Activated CD8-positive, alpha-beta memory T cell treated with anti-CD3 and anti-CD28 coated beads for 4 hours (primary cell): Measurements from ENCODE around the gene DCDC1.
"Not testable (repeated sequence)": the region's sequence is repeated elsewhere in the genome, so short reads cannot be mapped to it uniquely, and the experiment has no call there.

Experiments
- DNase-seq, 2 donors: peaks; one replicate each; pipeline ENCODE4 v3.0.0-alpha.2; 2020; ENCODE audit warnings: low read depth in 2 of 2

The DCDC1 gene

DNA sequence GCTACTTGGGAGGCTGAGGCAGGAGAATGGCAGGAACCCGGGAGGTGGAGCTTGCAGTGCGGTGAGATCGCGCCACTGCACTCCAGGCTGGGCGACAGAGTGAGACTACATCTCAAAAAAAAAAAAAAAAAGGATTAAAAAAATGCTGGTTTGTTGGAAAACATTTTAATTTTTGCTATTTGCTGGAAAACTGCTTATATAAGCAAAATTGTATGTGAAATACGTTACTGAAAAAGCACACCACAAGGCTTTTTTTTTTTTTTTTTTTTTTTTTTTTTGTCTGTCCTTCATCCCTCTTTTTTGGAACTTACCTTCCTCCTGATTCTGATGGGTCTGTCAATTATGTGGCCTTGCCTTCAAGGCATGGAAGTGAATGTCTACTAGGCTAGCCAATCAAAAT, 40.8 kb downstream of the DCDC1 start:
- DNase-seq = no peak

GRCh38 chr11:31327417-31327816, 42.1 kb downstream of the DCDC1 start:
- DNase-seq = no peak

GRCh38 chr11:31326470-31327148, 42.9 kb downstream of the DCDC1 start:
- DNase-seq = no peak

GRCh38 chr11:31325160-31325559, 44.4 kb downstream of the DCDC1 start:
- DNase-seq = no peak

DNA sequence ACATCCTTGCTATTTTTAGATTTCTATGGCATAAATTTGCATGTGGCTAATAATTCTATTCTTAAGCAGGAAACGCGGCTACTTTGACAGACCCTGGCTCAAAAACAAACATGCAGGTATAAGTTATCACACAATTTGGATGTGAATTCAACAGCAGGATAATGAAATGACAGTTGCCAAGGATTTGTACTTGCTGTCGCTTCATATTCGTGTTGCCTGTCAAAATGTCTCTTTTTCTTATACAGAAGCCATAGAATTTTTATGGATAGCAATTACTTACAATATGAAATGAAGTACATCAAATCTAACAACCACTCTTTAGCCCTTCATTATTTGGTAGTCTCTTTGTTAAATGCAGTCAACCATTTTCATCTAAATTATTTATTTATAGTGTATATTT, 46.4 kb downstream of the DCDC1 start:
- no peak for DNase-seq

DNA sequence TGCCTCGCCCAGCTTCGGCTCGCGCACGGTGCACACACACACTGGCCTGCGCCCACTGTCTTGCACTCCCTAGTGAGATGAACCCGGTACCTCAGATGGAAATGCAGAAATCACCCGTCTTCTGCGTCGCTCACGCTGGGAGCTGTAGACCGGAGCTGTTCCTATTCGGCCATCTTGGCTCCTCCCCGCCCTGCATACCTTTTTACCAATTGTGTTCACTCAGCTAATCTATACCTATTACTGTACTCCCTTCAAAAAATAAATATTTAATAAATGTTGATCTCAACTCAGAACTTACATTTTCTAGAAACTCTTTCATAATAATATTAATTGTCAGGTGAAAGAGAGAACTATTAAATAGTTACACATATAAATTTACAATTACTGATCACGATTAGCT, 48.0 kb downstream of the DCDC1 start:
- not testable (repeated sequence) for DNase-seq

DNA sequence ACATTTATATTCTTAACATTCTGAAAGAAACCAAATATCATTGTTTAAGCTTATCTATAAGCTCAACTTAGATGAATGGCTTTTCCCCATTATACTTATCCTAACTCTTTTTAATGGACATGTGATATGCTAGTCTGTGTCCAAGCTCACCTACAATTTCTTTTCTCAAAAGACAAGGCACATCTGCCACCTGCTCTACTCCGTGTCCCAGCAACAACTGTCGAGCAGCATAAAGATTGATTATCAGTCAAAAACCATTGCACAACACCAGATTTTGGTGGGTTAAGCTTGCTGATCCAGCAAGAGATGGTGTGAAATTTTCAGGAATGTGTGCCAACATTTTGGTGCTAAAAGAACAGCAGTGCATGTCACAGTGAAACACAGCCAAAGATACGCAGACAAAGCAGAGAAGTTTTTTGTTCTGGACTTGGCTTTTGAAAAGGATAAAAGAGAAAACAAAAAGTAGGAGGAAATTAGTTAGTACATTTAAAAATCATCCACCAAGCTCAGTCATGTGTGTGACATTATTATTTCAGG, 65.8 kb downstream of the DCDC1 start:
- DNase-seq = no peak

- no peak for DNase-seq
Observed at GRCh38 chr11:31301549-31302510, 67.7 kb downstream of the DCDC1 start.

DNA sequence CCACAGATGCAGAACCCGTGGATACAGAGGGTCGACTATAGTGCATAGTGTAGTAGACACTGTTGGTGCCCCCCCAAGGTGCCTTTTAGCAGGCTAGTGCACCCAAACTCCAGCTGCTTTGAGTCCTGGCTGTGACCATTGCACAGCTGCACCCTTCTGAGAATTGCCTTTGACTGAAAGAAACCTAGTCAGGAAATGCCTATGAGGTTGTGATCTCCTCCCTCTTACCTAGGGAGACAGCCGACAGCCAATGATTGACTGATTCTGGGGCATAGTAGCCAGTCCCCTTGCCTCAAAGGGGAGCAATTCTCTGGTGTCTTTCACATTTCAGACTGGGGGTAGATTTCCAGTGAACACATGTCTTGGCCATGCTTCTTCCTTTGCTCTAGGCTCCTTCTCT, 74.2 kb downstream of the DCDC1 start:
- no peak for DNase-seq

DNA sequence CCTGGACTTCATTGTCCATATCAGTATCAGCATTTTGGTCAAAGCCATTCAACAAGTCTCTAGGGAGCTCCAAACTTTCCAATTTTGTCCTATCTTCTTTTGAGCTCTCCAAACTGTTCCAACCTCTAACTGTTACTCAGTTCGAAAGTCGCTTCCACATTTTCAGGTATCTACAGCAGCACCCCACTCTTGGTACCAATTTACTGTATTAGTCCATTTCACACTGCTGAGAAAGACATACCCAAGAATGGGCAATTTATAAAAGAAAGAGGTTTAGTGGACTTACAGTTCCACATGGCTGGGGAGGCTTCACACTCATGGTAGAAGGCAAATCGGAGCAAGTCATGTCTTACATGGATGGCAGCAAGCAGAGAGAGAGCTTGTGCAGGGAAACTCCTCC, 96.0 kb downstream of the DCDC1 start:
- DNase-seq = not testable (repeated sequence)

GRCh38 chr11:31267720-31268119, 101.8 kb downstream of the DCDC1 start:
- DNase-seq = no peak

GRCh38 chr11:31264834-31265233, 104.7 kb downstream of the DCDC1 start:
- no peak for DNase-seq

GRCh38 chr11:31262761-31263160, 106.8 kb downstream of the DCDC1 start:
- DNase-seq = no peak

DNA sequence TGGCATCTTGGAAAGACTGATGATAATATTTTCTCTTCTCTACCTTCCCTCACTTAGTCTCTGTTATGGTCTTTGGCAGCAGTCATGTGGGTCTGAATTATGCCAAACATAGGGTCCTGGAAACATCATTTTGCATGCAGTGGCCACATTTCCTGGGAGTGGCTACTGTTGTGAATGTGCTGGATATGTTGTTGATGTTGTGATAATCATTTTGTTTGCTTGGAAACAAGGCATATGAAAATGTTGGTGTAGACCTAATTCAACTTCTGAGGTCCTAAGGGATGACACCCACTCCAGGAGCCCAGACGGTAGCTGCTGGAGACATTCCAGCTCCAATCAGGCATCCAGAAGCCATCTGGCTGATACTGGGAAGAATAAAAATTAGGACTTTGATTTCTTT, 109.7 kb downstream of the DCDC1 start:
- no peak for DNase-seq

- no peak for DNase-seq
Observed at GRCh38 chr11:31254415-31254814, 115.1 kb downstream of the DCDC1 start.

- no peak for DNase-seq
Observed at GRCh38 chr11:31248768-31249167, 120.8 kb downstream of the DCDC1 start.

- no peak for DNase-seq
Observed at GRCh38 chr11:31247321-31247720, 122.2 kb downstream of the DCDC1 start.

- no peak for DNase-seq
Observed at GRCh38 chr11:31246451-31247165, 122.9 kb downstream of the DCDC1 start.

- DNase-seq = no peak
Observed at GRCh38 chr11:31243706-31244105, 125.8 kb downstream of the DCDC1 start.

GRCh38 chr11:31240340-31240904, 129.1 kb downstream of the DCDC1 start:
- no peak for DNase-seq

- DNase-seq = no peak
Observed at GRCh38 chr11:31237819-31238760, 131.4 kb downstream of the DCDC1 start.
